ENCODE results near the gene MACROD1. TPM values are rescaled to one million over a fixed set of nuclear protein-coding genes. Genes with fewer than 3 reads are reported as not detected.

MACROD1 gene
- total RNA-seq, 3 donors from 2014 or later: 16.5 to 17.8 (median 17.1) TPM

GRCh38 chr11:64150481-64151239, 15.3 kb downstream of the MACROD1 start:
- ATAC-seq (no peak), DNase-seq (no peak)
- no peaks in the 10 kb centered on the region for H3K27me3 Mint-ChIP-seq (ENCODE audit: low read depth)
- H3K4me3 Mint-ChIP-seq: no peak overlapping the region
- no peaks in the 10 kb centered on the region for H3K9me3 Mint-ChIP-seq
- H3K36me3 Mint-ChIP-seq (ENCODE audit: insufficient read depth): no peaks in the 10 kb centered on the region
- H3K4me1 Mint-ChIP-seq (ENCODE audit: low read depth): peaks cover 2% of the 10 kb centered on the region

- H3K27me3 Mint-ChIP-seq (ENCODE audit: low read depth): no peaks in the 10 kb centered on the region
- no peaks in the 10 kb centered on the region for H3K9me3 Mint-ChIP-seq
- DNase-seq (no peak), ATAC-seq (no peak)
- H3K36me3 Mint-ChIP-seq (ENCODE audit: insufficient read depth): no peaks in the 10 kb centered on the region
- no peak overlapping the region for H3K4me3 Mint-ChIP-seq
- peaks cover 2% of the 10 kb centered on the region for H3K4me1 Mint-ChIP-seq (ENCODE audit: low read depth)
Observed at GRCh38 chr11:64150051-64150450, 15.9 kb downstream of the MACROD1 start.

- no peaks in the 10 kb centered on the region for H3K9me3 Mint-ChIP-seq
- ATAC-seq (no peak), DNase-seq (no peak)
Observed at GRCh38 chr11:64148917-64149617, 16.8 kb downstream of the MACROD1 start.

GRCh38 chr11:64148226-64148916, 17.5 kb downstream of the MACROD1 start:
- peak; percentile 73 for DNase-seq
- Mint-ChIP-seq H3K4me3 (no peak overlapping the region), H3K36me3 (ENCODE audit: insufficient read depth) (no peaks in the 10 kb centered on the region), H3K9me3 (no peaks in the 10 kb centered on the region), H3K4me1 (ENCODE audit: low read depth) (peaks cover 8% of the 10 kb centered on the region), H3K27me3 (ENCODE audit: low read depth) (no peaks in the 10 kb centered on the region)
- ATAC-seq: peak; percentile 44 to 60

More at GRCh38 chr11:64148917-64149617, 16.8 kb downstream of the MACROD1 start:
- no peak overlapping the region for H3K4me3 Mint-ChIP-seq
- H3K36me3 Mint-ChIP-seq (ENCODE audit: insufficient read depth): no peaks in the 10 kb centered on the region
- peaks cover 4% of the 10 kb centered on the region for H3K4me1 Mint-ChIP-seq (ENCODE audit: low read depth)
- no peaks in the 10 kb centered on the region for H3K27me3 Mint-ChIP-seq (ENCODE audit: low read depth)

- H3K4me1 Mint-ChIP-seq (ENCODE audit: low read depth): peaks cover 8% of the 10 kb centered on the region
- H3K9me3 Mint-ChIP-seq: no peaks in the 10 kb centered on the region
- H3K36me3 Mint-ChIP-seq (ENCODE audit: insufficient read depth): no peaks in the 10 kb centered on the region
- H3K27me3 Mint-ChIP-seq (ENCODE audit: low read depth): no peaks in the 10 kb centered on the region
- ATAC-seq: peak; percentile 74 to 75
- peak; percentile 58 for DNase-seq
- no peak overlapping the region for H3K4me3 Mint-ChIP-seq
Observed at GRCh38 chr11:64146036-64146955, 19.6 kb downstream of the MACROD1 start.

GRCh38 chr11:64144587-64145472, 21.1 kb downstream of the MACROD1 start:
- Mint-ChIP-seq H3K4me1 (ENCODE audit: low read depth) (peaks cover 8% of the 10 kb centered on the region), H3K36me3 (ENCODE audit: insufficient read depth) (no peaks in the 10 kb centered on the region), H3K27me3 (ENCODE audit: low read depth) (no peaks in the 10 kb centered on the region), H3K9me3 (no peaks in the 10 kb centered on the region), H3K4me3 (no peak overlapping the region)
- DNase-seq (no peak), ATAC-seq (no peak)

- Mint-ChIP-seq H3K9me3 (no peaks in the 10 kb centered on the region), H3K4me3 (no peak overlapping the region), H3K36me3 (ENCODE audit: insufficient read depth) (no peaks in the 10 kb centered on the region), H3K27me3 (ENCODE audit: low read depth) (no peaks in the 10 kb centered on the region), H3K4me1 (ENCODE audit: low read depth) (peaks cover 6% of the 10 kb centered on the region)
- ATAC-seq: no peak
- DNase-seq: no peak
Observed at GRCh38 chr11:64141081-64141783, 24.7 kb downstream of the MACROD1 start.

GRCh38 chr11:64140082-64140481, 25.8 kb downstream of the MACROD1 start:
- no peak for DNase-seq

GRCh38 chr11:64139049-64139448, 26.9 kb downstream of the MACROD1 start:
- DNase-seq: no peak
- Mint-ChIP-seq H3K27me3 (ENCODE audit: low read depth) (no peaks in the 10 kb centered on the region), H3K4me3 (no peak overlapping the region), H3K4me1 (ENCODE audit: low read depth) (peaks cover 4% of the 10 kb centered on the region), H3K9me3 (no peaks in the 10 kb centered on the region), H3K36me3 (ENCODE audit: insufficient read depth) (no peaks in the 10 kb centered on the region)
- no peak for ATAC-seq

More at GRCh38 chr11:64140082-64140481, 25.8 kb downstream of the MACROD1 start:
- Mint-ChIP-seq H3K4me1 (ENCODE audit: low read depth) (peaks cover 6% of the 10 kb centered on the region), H3K36me3 (ENCODE audit: insufficient read depth) (no peaks in the 10 kb centered on the region), H3K27me3 (ENCODE audit: low read depth) (no peaks in the 10 kb centered on the region), H3K4me3 (no peak overlapping the region), H3K9me3 (no peaks in the 10 kb centered on the region)
- ATAC-seq: no peak

GRCh38 chr11:64138398-64138797, 27.5 kb downstream of the MACROD1 start:
- no peak for ATAC-seq
- peaks cover under 1% of the 10 kb centered on the region for H3K4me1 Mint-ChIP-seq (ENCODE audit: low read depth)
- H3K9me3 Mint-ChIP-seq: no peaks in the 10 kb centered on the region
- H3K4me3 Mint-ChIP-seq: no peak overlapping the region
- no peak for DNase-seq
- no peaks in the 10 kb centered on the region for H3K36me3 Mint-ChIP-seq (ENCODE audit: insufficient read depth)
- H3K27me3 Mint-ChIP-seq (ENCODE audit: low read depth): no peaks in the 10 kb centered on the region

GRCh38 chr11:64136765-64137441, 29.0 kb downstream of the MACROD1 start:
- Mint-ChIP-seq H3K9me3 (no peaks in the 10 kb centered on the region), H3K4me1 (ENCODE audit: low read depth) (no peaks in the 10 kb centered on the region), H3K27me3 (ENCODE audit: low read depth) (no peaks in the 10 kb centered on the region), H3K4me3 (no peak overlapping the region), H3K36me3 (ENCODE audit: insufficient read depth) (no peaks in the 10 kb centered on the region)
- ATAC-seq (no peak), DNase-seq (no peak)

GRCh38 chr11:64135711-64136110, 30.2 kb downstream of the MACROD1 start:
- Mint-ChIP-seq H3K36me3 (ENCODE audit: insufficient read depth) (no peaks in the 10 kb centered on the region), H3K4me1 (ENCODE audit: low read depth) (no peaks in the 10 kb centered on the region), H3K27me3 (ENCODE audit: low read depth) (no peaks in the 10 kb centered on the region), H3K4me3 (no peak overlapping the region), H3K9me3 (no peaks in the 10 kb centered on the region)
- no peak for ATAC-seq
- DNase-seq: no peak
